PC-9 (cell line): ENCODE measurements around the gene PEX14.

Source experiments
- CTCF ChIP-seq: fragments of 200-600 bp; sonication (generic); conservative IDR thresholded peaks from 2 replicates; pipeline ENCODE4 v1.6.1; 2017; ENCODE audit warnings: mixed run types, antibody characterized with exemption, mild to moderate bottlenecking, moderate library complexity
- EZH2 ChIP-seq: fragments of 200-600 bp; sonication (generic); IDR thresholded peaks from 2 replicates; pipeline ENCODE4 v1.8.0; 2017; ENCODE audit warnings: antibody characterized with exemption, low read depth

DNA sequence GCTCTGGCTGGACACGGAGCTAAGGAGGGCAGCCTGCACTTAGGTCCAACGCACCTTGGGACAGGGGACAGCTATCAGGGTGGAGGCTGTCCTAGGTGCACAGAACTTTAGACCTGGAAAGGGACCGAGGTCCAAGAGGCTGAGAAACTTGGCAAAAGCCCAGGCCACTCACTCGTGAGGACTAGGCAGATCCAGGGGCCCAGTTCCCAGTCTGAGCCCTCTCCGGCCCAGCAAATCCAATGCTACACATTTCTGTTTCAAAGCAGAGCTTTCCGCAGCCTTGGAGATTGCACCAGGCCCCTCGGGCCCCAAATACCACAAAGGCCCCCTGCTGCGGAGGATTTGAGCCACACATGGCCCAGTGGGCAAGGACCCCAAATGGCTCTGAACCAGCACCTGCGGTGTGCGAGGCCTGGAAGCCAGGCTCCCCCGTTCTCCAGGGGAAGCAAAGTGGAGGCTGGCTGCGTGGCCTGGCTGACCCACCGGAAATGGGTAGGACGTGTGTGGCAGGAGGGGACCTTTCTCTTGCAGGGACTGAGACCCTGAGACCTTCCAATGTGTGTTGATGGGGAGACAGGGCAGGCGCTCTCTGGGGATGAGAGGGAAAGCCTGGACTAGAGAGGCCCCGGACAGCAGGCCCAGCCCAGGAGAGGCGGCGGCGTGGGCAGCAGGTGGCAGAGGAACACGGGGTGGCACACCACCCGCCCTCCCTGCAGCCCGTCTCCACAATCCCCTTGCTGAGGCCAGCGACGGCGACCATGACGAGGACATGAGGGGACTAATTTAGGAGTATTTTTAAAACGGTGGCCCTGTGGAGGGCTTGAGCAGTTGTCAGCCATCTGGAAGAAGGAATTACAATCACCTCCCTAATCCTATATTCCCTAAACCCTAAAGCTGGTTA, 203.0 kb downstream of the PEX14 start:
- TF ChIP-seq CTCF: no peak
- TF ChIP-seq EZH2: no peak
